Type B pancreatic cell (in vitro differentiated cells): ENCODE results near the gene MRPL16. TPM values are rescaled to one million over a fixed set of nuclear protein-coding genes. Genes with fewer than 3 reads are reported as not detected.
A peak's percentile ranks its signal among the peaks of the same experiment; 100 is the strongest.

Source experiments
- DNase-seq: peaks from one replicate; pipeline ENCODE4 v3.0.0; 2021; ENCODE audit warnings: mixed read lengths; ENCODE audit not compliant: unreplicated experiment; ENCODE audit errors: extremely low spot score
- H3K27ac Mint-ChIP-seq: 2 replicates; pipeline ENCODE4 v1.8.0; 2021; ENCODE audit warnings: mild to moderate bottlenecking, mixed read lengths
- H3K27me3 Mint-ChIP-seq: 2 replicates; pipeline ENCODE4 v1.8.0; 2021; ENCODE audit warnings: mixed read lengths
- H3K36me3 Mint-ChIP-seq: 2 replicates; pipeline ENCODE4 v1.8.0; 2021; ENCODE audit warnings: mixed read lengths
- H3K4me1 Mint-ChIP-seq: one replicate; pipeline ENCODE4 v1.8.0; 2021; ENCODE audit warnings: mixed read lengths; ENCODE audit not compliant: unreplicated experiment
- H3K4me3 Mint-ChIP-seq: 2 replicates; pipeline ENCODE4 v1.8.0; 2021; ENCODE audit warnings: mild to moderate bottlenecking, mixed read lengths
- H3K9me3 Mint-ChIP-seq: 2 replicates; pipeline ENCODE4 v1.8.0; 2021; ENCODE audit warnings: mixed read lengths
- CTCF ChIP-seq: fragments of 200-600 bp; sonication (generic); conservative IDR thresholded peaks from 2 replicates; pipeline ENCODE4 v1.5.0; 2021; ENCODE audit warnings: antibody characterized with exemption, mild to moderate bottlenecking
- total RNA-seq: library from RNA; stranded (reverse); gene quantifications from 2 replicates; pipeline ENCODE4 v1.2.1, GENCODE V29; 2021; ENCODE audit warnings: low replicate concordance

The MRPL16 gene
- total RNA-seq, 1 donor from 2014 or later, result 67.1 TPM

- Mint-ChIP-seq H3K4me3 (peak overlapping the region; percentile 91), H3K36me3 (peaks cover 3% of the 10 kb centered on the region), H3K4me1 (peaks cover 37% of the 10 kb centered on the region), H3K27me3 (peaks cover 13% of the 10 kb centered on the region), H3K9me3 (no peaks in the 10 kb centered on the region), H3K27ac (peak overlapping the region; percentile 94)
- no peak for TF ChIP-seq CTCF
- no peak for DNase-seq
These were observed 54.1 kb downstream of the MRPL16 start for GRCh38 chr11:59756558-59756840.

Other genes with a start within 250 kb of the MRPL16 start
- 42.4 and 44.5 TPM in 2 replicates for gene OSBP, start 195.0 kb downstream of the MRPL16 start, total RNA-seq
- 35.0 and 37.4 TPM in 2 replicates for gene PATL1, start 141.7 kb downstream of the MRPL16 start, total RNA-seq
- gene OR10V1, start 96.9 kb downstream of the MRPL16 start, total RNA-seq, result not detected in 2 replicates
- 44.6 and 75.8 TPM in 2 replicates for gene STX3, start 55.4 kb downstream of the MRPL16 start, total RNA-seq
- 11.2 and 54.6 TPM in 2 replicates for gene CBLIF, start 34.7 kb upstream of the MRPL16 start, total RNA-seq
- 19.3 and 269 TPM in 2 replicates for gene TCN1, start 55.7 kb upstream of the MRPL16 start, total RNA-seq
- not detected in 2 replicates for gene OOSP3, start 68.0 kb upstream of the MRPL16 start, total RNA-seq
- gene OOSP1, start 127.7 kb upstream of the MRPL16 start, total RNA-seq, result not detected in 2 replicates
- gene OOSP4A, start 153.3 kb upstream of the MRPL16 start, total RNA-seq, result not detected in 2 replicates
- gene OOSP4B, start 206.4 kb upstream of the MRPL16 start, total RNA-seq, result not detected in 2 replicates
- gene OOSP2, start 229.6 kb upstream of the MRPL16 start, total RNA-seq, result not detected in 2 replicates
- gene MS4A3, start 245.9 kb upstream of the MRPL16 start, total RNA-seq, result not detected in 2 replicates